GM12891 (cell line): ENCODE results near the gene DCAF7.

ENCODE experiments used
- DNase-seq: peaks from one replicate; pipeline ENCODE4 v3.0.0; 2011; ENCODE audit warnings: low spot score; ENCODE audit not compliant: insufficient read length
- FAIRE-seq: peaks from 2 replicates; lab custom pipeline; 2011; peaks lifted over from hg19 to GRCh38; lab: Jason Lieb, UNC
- PAX5 ChIP-seq: IDR thresholded peaks from 2 replicates; pipeline ENCODE4 v1.6.1; 2011; ENCODE audit warnings: low read length, moderate library complexity, mild to moderate bottlenecking; ENCODE audit not compliant: insufficient read depth, severe bottlenecking
- POLR2A ChIP-seq: IDR thresholded peaks from 2 replicates; pipeline ENCODE4 v1.6.1; 2011; ENCODE audit warnings: low read depth, low read length, control low read depth
- POLR2AphosphoS5 ChIP-seq: IDR thresholded peaks from 2 replicates; pipeline ENCODE4 v1.6.1; 2011; ENCODE audit warnings: low read depth, low read length, control low read depth
- POU2F2 ChIP-seq: IDR thresholded peaks from 2 replicates; pipeline ENCODE4 v1.6.1; 2011; ENCODE audit warnings: low read depth, mild to moderate bottlenecking, control low read depth, low read length, moderate library complexity
- SPI1 ChIP-seq: IDR thresholded peaks from 2 replicates; pipeline ENCODE4 v1.6.1; 2011; ENCODE audit warnings: low read depth, low read length, control low read depth
- TAF1 ChIP-seq: IDR thresholded peaks from 2 replicates; pipeline ENCODE4 v1.6.1; 2011; ENCODE audit warnings: low read depth, low read length, control low read depth

The DCAF7 gene

DNA sequence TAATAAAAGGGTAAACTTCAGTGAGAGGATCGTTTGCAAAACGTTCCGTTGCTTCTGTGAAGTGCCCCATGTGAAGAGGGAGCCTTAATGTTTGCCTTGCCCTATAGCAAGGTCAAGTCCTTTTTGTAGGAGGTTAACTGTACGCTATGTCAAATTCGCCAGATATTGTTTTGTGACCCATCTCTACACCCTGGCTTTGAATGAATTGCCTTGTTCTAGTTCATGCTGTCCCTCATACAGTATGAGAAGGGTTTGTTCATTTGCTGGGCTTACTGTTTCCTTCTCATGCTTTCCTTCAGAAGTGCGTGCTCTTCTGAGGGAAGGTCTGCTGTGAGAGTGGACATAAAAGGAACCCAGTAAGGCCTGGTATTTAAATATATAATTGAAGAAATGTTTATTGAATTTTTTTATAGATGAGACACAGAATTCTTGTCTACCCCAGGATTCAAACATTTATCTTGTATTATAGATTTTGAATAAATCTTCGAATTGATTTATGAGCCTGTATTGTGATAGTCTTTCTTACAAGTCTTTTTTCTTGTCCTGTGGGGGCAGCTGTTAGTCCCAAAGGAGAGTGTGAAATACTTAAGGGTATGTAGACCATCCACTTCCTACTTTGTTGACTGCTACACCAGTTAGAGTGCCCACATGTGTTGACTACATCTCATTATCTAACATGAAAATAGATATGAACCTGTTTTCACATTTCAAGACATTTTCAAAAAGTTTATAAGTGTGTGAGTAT, 73.7 kb downstream of the DCAF7 start:
- TF ChIP-seq SPI1 = peak; percentile 32
- no peak for TF ChIP-seq TAF1
- DNase-seq (no peak), FAIRE-seq (no peak)

DNA sequence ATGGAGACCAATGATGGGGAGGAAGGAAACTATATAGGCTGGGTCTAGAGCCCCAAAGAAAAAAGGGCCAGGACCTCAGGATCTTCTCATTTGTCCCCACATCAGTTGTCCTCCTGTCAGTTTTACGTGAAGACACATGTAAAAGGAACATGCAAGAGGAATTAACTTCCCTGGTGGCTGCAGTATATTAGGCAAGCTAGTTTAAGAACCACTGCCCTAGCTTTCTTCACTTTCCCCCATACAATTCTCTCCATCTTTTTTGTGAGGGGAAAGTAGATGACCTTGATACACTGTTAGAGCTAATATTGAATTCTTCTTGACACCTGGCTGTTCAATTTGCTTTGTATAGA, 74.2 kb downstream of the DCAF7 start:
- DNase-seq (no peak), FAIRE-seq (no peak)
- no peak for TF ChIP-seq SPI1

DNA sequence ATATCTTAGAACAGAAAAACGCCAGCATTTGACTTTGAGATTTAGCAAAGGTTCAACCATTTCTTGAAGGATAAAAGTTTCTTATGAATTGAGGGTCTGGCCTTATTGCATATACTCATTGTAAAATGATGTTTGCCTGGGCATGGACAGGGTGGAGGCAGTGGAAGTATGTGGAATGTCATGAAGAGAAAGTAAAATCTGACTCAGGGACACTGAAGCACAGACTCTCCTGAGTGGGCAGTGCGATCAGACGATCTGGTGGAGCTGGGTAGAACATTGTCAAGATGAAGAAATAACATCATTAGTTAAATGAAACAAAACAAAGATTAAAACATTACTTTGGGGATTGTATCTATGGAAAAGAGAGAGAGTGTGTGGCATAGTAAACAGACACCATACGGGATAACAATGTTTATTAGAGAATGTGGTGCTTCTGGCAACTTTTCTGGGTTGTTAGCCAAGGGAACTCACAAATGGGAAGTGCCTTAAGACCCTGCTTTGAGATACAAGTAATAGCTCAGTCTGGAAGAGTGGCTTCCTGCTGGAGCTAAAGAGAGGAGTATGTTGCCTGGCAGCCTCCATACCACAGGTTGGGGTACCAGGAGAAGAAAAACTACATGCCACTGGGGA, 76.4 kb downstream of the DCAF7 start:
- FAIRE-seq (no peak), DNase-seq (no peak)

DNA sequence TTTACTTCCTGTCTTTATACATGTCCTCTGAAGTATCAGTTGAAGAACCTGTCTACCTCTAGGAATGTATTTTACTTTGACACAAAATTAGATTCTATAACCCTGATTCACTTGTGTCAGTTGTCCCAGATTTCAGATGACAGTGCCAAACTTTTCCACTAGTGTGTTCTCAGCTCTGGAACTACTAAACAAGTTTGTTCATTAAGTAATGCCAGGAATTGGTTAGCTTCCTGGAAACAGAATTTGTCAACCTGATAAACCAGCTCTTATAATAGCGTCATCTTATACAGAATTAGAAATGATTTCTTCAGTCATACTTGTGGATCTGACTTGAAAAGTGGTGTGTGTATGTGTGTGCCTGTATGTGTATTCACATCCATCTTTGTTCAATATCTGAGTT, 79.3 kb downstream of the DCAF7 start:
- TF ChIP-seq POLR2A = no peak
- no peak for TF ChIP-seq SPI1
- TF ChIP-seq POLR2AphosphoS5 = no peak
- no peak for TF ChIP-seq TAF1
- no peak for TF ChIP-seq POU2F2
- no peak for TF ChIP-seq PAX5
- FAIRE-seq = no peak
- DNase-seq = no peak

More for the DNA sequence above, 76.4 kb downstream of the DCAF7 start:
- TF ChIP-seq TAF1 (no peak), SPI1 (no peak), POLR2A (no peak), PAX5 (no peak), POLR2AphosphoS5 (no peak), POU2F2 (no peak)

DNA sequence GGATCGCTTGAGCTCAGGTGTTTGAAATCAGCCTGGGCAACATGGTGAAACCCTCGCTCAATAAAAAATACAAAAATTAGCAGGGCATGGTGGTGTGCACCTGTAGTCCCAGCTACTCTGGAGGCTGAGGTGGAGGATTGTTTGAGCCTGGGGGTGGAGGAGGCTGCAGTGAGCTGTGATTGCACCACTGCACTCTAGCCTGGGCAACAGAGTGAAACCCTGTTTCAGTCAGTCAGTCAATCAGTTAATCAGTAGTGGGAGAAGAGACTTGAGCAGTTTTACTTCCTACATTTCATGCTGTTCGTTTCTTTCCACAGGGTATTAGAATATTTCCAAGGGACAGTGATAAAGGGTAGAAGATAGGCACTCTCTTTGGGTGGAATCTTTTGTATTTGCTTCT, 80.8 kb downstream of the DCAF7 start:
- DNase-seq = no peak
- no peak for FAIRE-seq
- TF ChIP-seq PAX5 (no peak), POLR2AphosphoS5 (no peak), POU2F2 (no peak), TAF1 (no peak), POLR2A (no peak), SPI1 (no peak)

DNA sequence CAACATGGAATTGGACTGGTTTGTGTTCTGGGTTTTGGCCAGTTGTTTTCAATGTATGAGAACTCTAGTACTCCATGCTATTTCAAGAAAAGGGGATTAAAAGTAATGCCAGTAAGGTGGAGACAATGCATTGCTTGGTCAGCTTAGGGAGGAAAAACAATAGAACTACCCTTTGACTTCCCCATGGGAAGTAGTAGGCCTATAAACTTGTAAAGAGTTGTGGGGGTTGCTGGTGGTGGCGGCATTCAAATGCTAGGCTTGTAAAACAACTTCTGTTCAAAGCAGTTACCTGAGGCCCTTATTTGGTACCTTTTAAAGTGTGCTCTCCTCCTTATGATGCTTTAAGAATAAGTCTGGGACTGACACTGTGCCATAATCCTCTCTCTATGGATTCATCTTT, 81.3 kb downstream of the DCAF7 start:
- FAIRE-seq (no peak), DNase-seq (no peak)
- no peak for TF ChIP-seq PAX5
- no peak for TF ChIP-seq POLR2A
- no peak for TF ChIP-seq TAF1
- TF ChIP-seq SPI1 = no peak
- TF ChIP-seq POLR2AphosphoS5 = no peak
- no peak for TF ChIP-seq POU2F2

DNA sequence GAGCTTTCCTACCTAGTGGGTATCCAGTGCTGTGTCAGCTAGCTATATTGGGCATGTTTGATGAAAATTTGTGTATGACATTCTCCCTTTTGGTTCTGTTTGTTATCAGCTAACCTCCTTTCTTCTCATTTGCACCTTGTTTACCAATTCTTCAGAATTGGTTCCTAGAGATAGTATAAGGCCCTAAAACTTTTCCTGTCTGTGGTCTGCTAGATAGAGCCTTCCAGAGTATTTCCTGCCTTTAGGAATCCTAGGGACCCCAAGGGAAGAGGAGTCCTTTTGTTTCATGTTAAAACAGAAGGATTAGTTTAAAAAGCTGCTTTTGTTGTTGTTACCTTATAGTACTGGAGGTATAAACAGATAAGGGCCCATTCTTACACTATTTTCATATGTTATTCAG, 83.5 kb downstream of the DCAF7 start:
- TF ChIP-seq POLR2AphosphoS5 (no peak), PAX5 (no peak), POU2F2 (no peak), TAF1 (no peak), POLR2A (no peak), SPI1 (no peak)
- DNase-seq (no peak), FAIRE-seq (no peak)

DNA sequence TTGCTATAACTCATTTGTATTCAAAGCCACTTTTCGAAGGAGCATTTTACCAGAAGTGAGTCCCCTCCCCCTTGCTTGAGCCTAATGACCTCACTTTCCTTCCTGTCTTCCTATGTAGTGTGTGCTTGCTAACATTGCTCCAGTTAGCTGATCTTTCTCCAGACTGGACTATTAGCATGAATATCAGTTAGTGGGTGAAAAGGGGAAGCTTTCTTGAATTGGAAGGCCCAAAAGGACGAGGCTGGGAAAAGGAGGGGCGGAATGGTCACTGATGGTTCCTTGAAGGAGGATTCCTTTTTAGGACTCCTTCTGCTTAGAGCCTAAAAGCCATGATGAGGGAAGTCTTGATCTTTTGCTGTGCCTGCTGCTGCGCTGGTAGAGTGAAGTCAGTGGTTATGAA, 83.9 kb downstream of the DCAF7 start:
- DNase-seq = no peak
- FAIRE-seq = no peak

DNA sequence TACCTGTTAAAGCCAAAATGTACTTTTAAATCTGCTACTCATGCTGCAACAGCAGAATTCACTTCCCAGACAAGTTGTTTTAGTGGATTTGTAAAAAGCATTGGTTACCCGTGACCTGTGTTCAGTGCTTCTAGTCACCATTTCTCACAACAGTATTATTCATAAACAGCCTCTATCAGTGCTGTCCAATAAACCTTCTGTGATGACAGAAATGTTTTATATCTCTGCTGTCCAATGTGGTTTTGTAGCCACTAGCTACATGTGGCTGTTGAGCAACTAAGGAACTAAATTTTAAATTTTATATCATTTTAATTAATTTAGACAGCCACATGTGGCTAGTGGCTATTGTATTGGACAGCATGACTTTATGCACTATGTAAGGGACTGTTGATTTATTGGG, 84.5 kb downstream of the DCAF7 start:
- DNase-seq = no peak
- no peak for TF ChIP-seq SPI1
- TF ChIP-seq POLR2A = no peak
- no peak for TF ChIP-seq POLR2AphosphoS5
- TF ChIP-seq POU2F2 = no peak
- TF ChIP-seq TAF1 = no peak
- TF ChIP-seq PAX5 = no peak
- no peak for FAIRE-seq

More for the DNA sequence above, 83.9 kb downstream of the DCAF7 start:
- no peak for TF ChIP-seq PAX5
- no peak for TF ChIP-seq SPI1
- TF ChIP-seq POLR2A = no peak
- TF ChIP-seq POLR2AphosphoS5 = no peak
- no peak for TF ChIP-seq POU2F2
- no peak for TF ChIP-seq TAF1

DNA sequence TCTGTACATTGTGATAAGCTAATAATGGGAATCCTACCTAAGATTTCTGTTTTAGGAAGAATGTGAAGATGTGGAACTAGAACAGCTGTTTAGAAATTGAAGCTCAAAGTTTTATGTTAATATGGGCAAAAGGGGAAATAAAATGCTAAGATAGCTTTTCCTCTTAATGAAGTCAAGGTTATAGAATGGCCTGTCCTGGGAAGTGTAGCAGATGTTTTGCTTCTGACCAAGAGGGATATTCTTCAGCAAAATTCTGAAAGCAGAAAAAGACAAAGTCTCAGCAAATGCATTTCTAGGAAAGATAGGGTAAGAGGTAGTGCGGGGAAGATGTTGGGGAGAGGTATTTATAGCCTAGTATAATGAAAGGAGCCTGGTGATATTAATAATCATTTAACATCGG, 85.0 kb downstream of the DCAF7 start:
- DNase-seq (no peak), FAIRE-seq (no peak)
- TF ChIP-seq POU2F2 (no peak), POLR2AphosphoS5 (no peak), PAX5 (no peak), POLR2A (no peak), TAF1 (no peak)

DNA sequence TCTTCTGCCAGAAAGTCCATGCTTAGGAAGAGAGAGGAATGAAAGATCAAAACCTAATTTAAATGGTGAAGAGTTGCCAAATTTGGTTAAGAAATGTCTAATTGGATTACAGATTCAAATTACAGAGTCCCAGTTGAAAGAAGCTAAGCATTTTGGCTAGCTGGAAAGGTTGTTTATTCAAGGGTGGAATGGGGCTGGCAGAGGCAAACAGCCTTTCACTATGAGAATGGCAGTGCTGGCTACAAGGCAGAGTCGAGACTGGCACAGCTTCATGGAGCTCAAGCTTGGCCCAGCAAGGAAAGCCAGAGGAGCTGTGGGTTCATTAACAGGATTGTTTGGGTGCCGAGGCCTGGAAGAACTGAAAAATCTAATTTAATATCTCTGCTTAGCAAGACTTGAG, 85.5 kb downstream of the DCAF7 start:
- TF ChIP-seq TAF1 (no peak), POU2F2 (no peak), SPI1 (no peak), PAX5 (no peak), POLR2A (no peak), POLR2AphosphoS5 (no peak)
- no peak for FAIRE-seq
- DNase-seq = no peak
